ENCODE measurements around the gene TRA2A.

Gene TRA2A

GRCh38 chr7:23482686-23483085 lies 49.1 kb downstream of the TRA2A start:
- no peak for DNase-seq (ENCODE audit: low read depth)
- no peak for TF ChIP-seq CTCF (conservative IDR thresholded peaks at IDR 0.05; ENCODE audit: low read depth, low read length)
- H3K4me3 ChIP-seq (ENCODE audit: low read length) = no peak overlapping the region

GRCh38 chr7:23477962-23478866 lies 53.6 kb downstream of the TRA2A start:
- no peak overlapping the region for H3K4me3 ChIP-seq (ENCODE audit: low read length)
- no peak for DNase-seq (ENCODE audit: low read depth)
- no peak for TF ChIP-seq CTCF (conservative IDR thresholded peaks at IDR 0.05; ENCODE audit: low read depth, low read length)

- DNase-seq (ENCODE audit: low read depth) = no peak
- no peak overlapping the region for H3K4me3 ChIP-seq (ENCODE audit: low read length)
- no peak for TF ChIP-seq CTCF (conservative IDR thresholded peaks at IDR 0.05; ENCODE audit: low read depth, low read length)
Observed at GRCh38 chr7:23477157-23477499, 54.7 kb downstream of the TRA2A start.

- no peak for TF ChIP-seq CTCF (conservative IDR thresholded peaks at IDR 0.05; ENCODE audit: low read depth, low read length)
- DNase-seq (ENCODE audit: low read depth) = no peak
- no peak overlapping the region for H3K4me3 ChIP-seq (ENCODE audit: low read length)
Observed at GRCh38 chr7:23476286-23477156, 55.3 kb downstream of the TRA2A start.

- DNase-seq (ENCODE audit: low read depth) = no peak
- TF ChIP-seq CTCF (conservative IDR thresholded peaks at IDR 0.05; ENCODE audit: low read depth, low read length) = no peak
- H3K4me3 ChIP-seq (ENCODE audit: low read length) = peak overlapping the region; percentile 85
Observed at GRCh38 chr7:23475576-23475839, 56.3 kb downstream of the TRA2A start.

- no peak for DNase-seq (ENCODE audit: low read depth)
- peak overlapping the region; percentile 85 for H3K4me3 ChIP-seq (ENCODE audit: low read length)
- TF ChIP-seq CTCF (conservative IDR thresholded peaks at IDR 0.05; ENCODE audit: low read depth, low read length) = no peak
Observed at GRCh38 chr7:23474829-23475575, 56.8 kb downstream of the TRA2A start.
